CD4-positive, CD25-positive, alpha-beta regulatory T cell (primary cell): ENCODE data around the gene TBC1D22A. TPM values are rescaled to one million over a fixed set of nuclear protein-coding genes. Genes with fewer than 3 reads are reported as not detected.
A peak's percentile ranks its signal among the peaks of the same experiment; 100 is the strongest.

ENCODE experiments used
- ATAC-seq, 2 donors: fragments of 150-1000 bp; cut with Tn5 transposase; one replicate each; pipeline ENCODE4 v1.10.0; 2021; ENCODE audit warnings: low read depth in 2 of 2, moderate number of reproducible peaks in 2 of 2, moderate library complexity in 1 of 2
- DNase-seq, 3 donors: peaks; one replicate each; pipeline versions ENCODE4 v3.0.0 to v3.0.0-alpha.2; 2012 to 2022; ENCODE audit warnings: mixed read lengths in 1 of 3
- H3K27ac ChIP-seq: one replicate; pipeline ENCODE4 v1.7.0; 2013; ENCODE audit warnings: mild to moderate bottlenecking, low read length; ENCODE audit not compliant: insufficient read depth, poor library complexity, severe bottlenecking
- H3K27me3 ChIP-seq: one replicate; pipeline ENCODE4 v1.7.0; 2013; ENCODE audit warnings: low read length; ENCODE audit not compliant: control insufficient read depth, insufficient read depth
- H3K36me3 ChIP-seq: one replicate; pipeline ENCODE4 v1.7.0; 2013; ENCODE audit warnings: mild to moderate bottlenecking, low read length, moderate library complexity; ENCODE audit not compliant: control insufficient read depth, insufficient read depth
- H3K4me1 ChIP-seq: 2 replicates; pipeline ENCODE4 v1.7.0; 2013; ENCODE audit warnings: mild to moderate bottlenecking, low read length; ENCODE audit not compliant: insufficient read depth, control insufficient read depth, poor library complexity, severe bottlenecking
- H3K4me3 ChIP-seq: one replicate; pipeline ENCODE4 v1.7.0; 2013; ENCODE audit warnings: low read depth, mild to moderate bottlenecking, low read length, moderate library complexity
- H3K9me3 ChIP-seq, 2 experiments: 1 replicate in 1 of 2; 2 replicates in 1 of 2; pipeline ENCODE4 v1.7.0; 2013; ENCODE audit warnings: low read length in 2 of 2, mild to moderate bottlenecking in 1 of 2, moderate library complexity in 1 of 2; ENCODE audit not compliant: control insufficient read depth in 2 of 2
- H3K27ac Mint-ChIP-seq, 3 donors: one replicate each; pipeline ENCODE4 v1.8.0; 2020 to 2022; ENCODE audit warnings: mild to moderate bottlenecking in 3 of 3, mixed read lengths in 3 of 3, moderate library complexity in 2 of 3
- H3K27me3 Mint-ChIP-seq: one replicate; pipeline ENCODE4 v1.8.0; 2022; ENCODE audit warnings: mild to moderate bottlenecking, mixed read lengths
- H3K36me3 Mint-ChIP-seq: one replicate; pipeline ENCODE4 v1.8.0; 2020; ENCODE audit warnings: mixed read lengths
- H3K4me1 Mint-ChIP-seq, 4 donors: one replicate each; pipeline ENCODE4 v1.8.0; 2020 to 2022; ENCODE audit warnings: mixed read lengths in 4 of 4, mild to moderate bottlenecking in 1 of 4
- H3K4me3 Mint-ChIP-seq, 4 donors: one replicate each; pipeline ENCODE4 v1.8.0; 2020 to 2022; ENCODE audit warnings: mild to moderate bottlenecking in 4 of 4, mixed read lengths in 4 of 4, moderate library complexity in 3 of 4
- H3K9me3 Mint-ChIP-seq, 7 donors: one replicate each; pipeline ENCODE4 v1.8.0; 2020 to 2022; ENCODE audit warnings: mixed read lengths in 7 of 7, mild to moderate bottlenecking in 3 of 7, moderate library complexity in 2 of 7
- polyA plus RNA-seq, 4 donors: library from polyadenylated mRNA; unstranded; fragments of 300-500 nt; fragmentation: Illumina TruSeq; gene quantifications; one replicate each; pipeline ENCODE4 v1.2.3, GENCODE V29; 2021
- total RNA-seq: library from RNA; stranded (reverse); gene quantifications from one replicate; pipeline ENCODE4 v1.2.3, GENCODE V29; 2022

Gene TBC1D22A
- total and polyA plus RNA-seq, 5 donors from 2014 or later: 19.8 to 42.5 (median 24.3) TPM

DNA sequence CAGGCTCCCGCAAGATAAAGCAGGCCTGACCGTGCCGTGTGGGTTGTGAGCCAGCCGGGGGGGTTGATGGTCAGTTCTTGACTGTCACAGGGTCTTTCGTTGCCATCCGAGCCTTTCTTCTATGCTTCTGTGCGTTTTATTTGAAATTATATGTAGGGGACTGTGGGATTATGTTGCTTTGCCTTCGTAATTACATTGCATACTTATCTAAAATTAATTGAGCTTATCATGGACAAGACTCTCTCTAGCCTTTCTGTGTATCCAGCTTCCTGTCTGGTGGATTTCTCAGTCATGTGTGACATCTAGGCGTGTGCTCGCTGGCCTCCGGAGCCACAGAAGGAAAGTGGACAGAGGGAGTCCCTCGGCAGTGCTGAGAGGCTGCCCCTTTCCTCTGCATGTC lies 93.2 kb downstream of the TBC1D22A start:
- Histone ChIP-seq H3K27me3 (no peaks in the 10 kb centered on the region), H3K27ac (no peak overlapping the region), H3K9me3 (no peaks in the 10 kb centered on the region), H3K4me1 (peaks cover 2% of the 10 kb centered on the region), H3K4me3 (no peak overlapping the region), H3K36me3 (peaks cover 10% of the 10 kb centered on the region)
- Mint-ChIP-seq H3K4me3 (no peak overlapping the region), H3K4me1 (peaks cover 0 to 37% (median 18%) of the 10 kb centered on the region in 4 donors), H3K27me3 (no peaks in the 10 kb centered on the region), H3K9me3 (no peaks in the 10 kb centered on the region), H3K27ac (peak overlapping the region in 1 of 3 donors; percentile 1), H3K36me3 (peaks cover 34% of the 10 kb centered on the region)
- ATAC-seq (no peak), DNase-seq (no peak)

DNA sequence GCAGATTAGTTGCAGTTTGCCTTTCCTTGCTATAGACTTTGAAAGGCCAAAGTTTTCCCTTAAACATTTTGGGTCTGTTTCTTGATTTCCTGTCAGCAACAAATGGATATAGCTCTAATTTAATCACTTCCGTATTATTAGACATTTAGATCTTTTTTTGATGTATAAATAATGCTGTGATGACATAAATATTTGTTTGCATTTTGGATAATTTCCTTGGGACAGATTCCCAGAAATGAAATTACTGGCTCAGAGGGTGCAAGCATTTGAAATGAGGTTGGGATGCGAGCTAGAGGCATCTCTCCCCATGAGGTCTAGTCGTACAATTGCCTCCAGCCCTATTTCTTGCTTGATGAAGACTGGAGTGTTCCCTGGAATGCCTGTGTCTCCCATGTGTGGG lies 94.2 kb downstream of the TBC1D22A start:
- H3K27ac Mint-ChIP-seq: no peak overlapping the region

GRCh38 chr22:46857142-46857884 lies 94.9 kb downstream of the TBC1D22A start:
- no peaks in the 10 kb centered on the region for H3K27me3 Mint-ChIP-seq
- no peaks in the 10 kb centered on the region for H3K9me3 Mint-ChIP-seq
- H3K27ac ChIP-seq: no peak overlapping the region
- no peak overlapping the region for H3K4me3 Mint-ChIP-seq
- no peaks in the 10 kb centered on the region for H3K27me3 ChIP-seq
- ATAC-seq (no peak), DNase-seq (no peak)
- no peak overlapping the region for H3K27ac Mint-ChIP-seq
- H3K4me1 ChIP-seq: peaks cover 2% of the 10 kb centered on the region
- peaks cover 6% of the 10 kb centered on the region for H3K36me3 ChIP-seq
- peaks cover 0 to 31% (median 18%) of the 10 kb centered on the region in 4 donors for H3K4me1 Mint-ChIP-seq
- H3K36me3 Mint-ChIP-seq: peaks cover 31% of the 10 kb centered on the region
- no peak overlapping the region for H3K4me3 ChIP-seq
- H3K9me3 ChIP-seq: no peaks in the 10 kb centered on the region

More for the DNA sequence above, 94.2 kb downstream of the TBC1D22A start:
- Histone ChIP-seq H3K4me3 (no peak overlapping the region), H3K27me3 (no peaks in the 10 kb centered on the region), H3K9me3 (no peaks in the 10 kb centered on the region), H3K4me1 (peaks cover 2% of the 10 kb centered on the region), H3K36me3 (peaks cover 6% of the 10 kb centered on the region), H3K27ac (no peak overlapping the region)
- H3K27me3 Mint-ChIP-seq: no peaks in the 10 kb centered on the region
- H3K9me3 Mint-ChIP-seq: no peaks in the 10 kb centered on the region
- peaks cover 0 to 31% (median 16%) of the 10 kb centered on the region in 4 donors for H3K4me1 Mint-ChIP-seq
- H3K4me3 Mint-ChIP-seq: no peak overlapping the region
- H3K36me3 Mint-ChIP-seq: peaks cover 27% of the 10 kb centered on the region
- ATAC-seq (no peak), DNase-seq (no peak)

DNA sequence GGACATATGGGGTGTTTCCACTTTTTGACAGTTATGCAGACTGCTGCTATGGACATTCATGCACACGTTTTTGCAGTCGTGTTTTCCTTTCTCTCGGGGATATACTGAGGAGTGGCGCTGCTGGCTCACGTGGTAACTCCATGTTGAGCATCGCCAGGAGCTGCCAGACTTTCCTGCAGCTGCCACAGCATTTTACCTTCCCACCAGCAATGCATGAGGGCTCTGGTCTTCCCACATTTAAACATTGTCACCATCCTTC lies 95.4 kb downstream of the TBC1D22A start:
- Histone ChIP-seq H3K9me3 (no peaks in the 10 kb centered on the region), H3K4me1 (peaks cover 2% of the 10 kb centered on the region), H3K27ac (no peak overlapping the region), H3K27me3 (no peaks in the 10 kb centered on the region), H3K4me3 (no peak overlapping the region), H3K36me3 (peaks cover 6% of the 10 kb centered on the region)
- Mint-ChIP-seq H3K9me3 (no peaks in the 10 kb centered on the region), H3K36me3 (peaks cover 29% of the 10 kb centered on the region), H3K27me3 (no peaks in the 10 kb centered on the region), H3K4me3 (no peak overlapping the region), H3K4me1 (peaks cover 0 to 29% (median 19%) of the 10 kb centered on the region in 4 donors), H3K27ac (peak overlapping the region in 1 of 3 donors; percentile 24)
- DNase-seq (no peak), ATAC-seq (no peak)

DNA sequence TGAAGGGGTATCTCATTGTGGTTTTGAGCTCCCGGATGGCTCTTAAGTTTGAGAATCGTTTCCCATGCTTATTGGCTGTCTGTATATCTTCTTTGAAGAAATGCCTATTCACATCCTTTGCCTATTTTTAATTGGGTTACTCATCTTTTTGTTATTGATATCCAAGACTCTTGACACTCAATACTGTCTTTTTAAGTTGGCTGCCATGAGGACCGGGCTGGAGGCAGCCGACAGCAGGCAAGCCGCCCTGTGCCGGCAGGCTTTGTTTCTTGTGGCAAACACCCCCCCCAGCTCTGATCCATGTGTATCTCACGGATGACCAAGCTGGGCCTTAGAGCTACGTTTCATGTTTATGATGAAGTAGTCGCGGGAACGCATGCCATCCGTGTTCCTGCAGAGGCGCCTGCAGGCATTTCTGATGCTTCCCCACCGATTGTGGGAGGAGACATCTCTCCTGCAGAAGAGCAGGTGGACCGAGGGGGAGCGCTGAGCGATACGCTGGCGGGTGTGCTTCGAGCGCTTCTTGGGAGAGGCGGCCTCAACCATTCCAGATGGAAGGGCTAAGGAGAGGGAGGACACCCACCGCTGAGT lies 95.8 kb downstream of the TBC1D22A start:
- DNase-seq (no peak), ATAC-seq (no peak)
- H3K4me3 Mint-ChIP-seq: no peak overlapping the region
- H3K36me3 ChIP-seq: peaks cover 2% of the 10 kb centered on the region
- H3K9me3 Mint-ChIP-seq: no peaks in the 10 kb centered on the region
- H3K4me3 ChIP-seq: no peak overlapping the region
- no peak overlapping the region for H3K27ac Mint-ChIP-seq
- H3K9me3 ChIP-seq: no peaks in the 10 kb centered on the region
- H3K36me3 Mint-ChIP-seq: peaks cover 29% of the 10 kb centered on the region
- peaks cover 2% of the 10 kb centered on the region for H3K4me1 ChIP-seq
- H3K27me3 Mint-ChIP-seq: no peaks in the 10 kb centered on the region
- no peak overlapping the region for H3K27ac ChIP-seq
- peaks cover 0 to 30% (median 19%) of the 10 kb centered on the region in 4 donors for H3K4me1 Mint-ChIP-seq
- H3K27me3 ChIP-seq: no peaks in the 10 kb centered on the region

GRCh38 chr22:46860562-46860961 lies 98.1 kb downstream of the TBC1D22A start:
- Histone ChIP-seq H3K4me3 (no peak overlapping the region), H3K36me3 (no peaks in the 10 kb centered on the region), H3K4me1 (peaks cover 2% of the 10 kb centered on the region), H3K27me3 (no peaks in the 10 kb centered on the region), H3K27ac (no peak overlapping the region), H3K9me3 (no peaks in the 10 kb centered on the region)
- H3K9me3 Mint-ChIP-seq: no peaks in the 10 kb centered on the region
- peaks cover 32% of the 10 kb centered on the region for H3K36me3 Mint-ChIP-seq
- no peak overlapping the region for H3K4me3 Mint-ChIP-seq
- no peak for DNase-seq
- H3K27me3 Mint-ChIP-seq: no peaks in the 10 kb centered on the region
- H3K4me1 Mint-ChIP-seq: peaks cover under 1 to 20% (median 10%) of the 10 kb centered on the region in 4 donors
- H3K27ac Mint-ChIP-seq: no peak overlapping the region
- no peak for ATAC-seq

- Histone ChIP-seq H3K9me3 (no peaks in the 10 kb centered on the region), H3K4me3 (no peak overlapping the region), H3K36me3 (peaks cover 2% of the 10 kb centered on the region), H3K27me3 (no peaks in the 10 kb centered on the region), H3K4me1 (peaks cover 2% of the 10 kb centered on the region), H3K27ac (no peak overlapping the region)
- DNase-seq (no peak), ATAC-seq (no peak)
- Mint-ChIP-seq H3K4me3 (no peak overlapping the region), H3K4me1 (peaks cover 0 to 19% (median 12%) of the 10 kb centered on the region in 4 donors), H3K27me3 (no peaks in the 10 kb centered on the region), H3K36me3 (peaks cover 39% of the 10 kb centered on the region), H3K9me3 (no peaks in the 10 kb centered on the region), H3K27ac (peak overlapping the region in 2 of 3 donors; percentile 6 to 61)
Measured at GRCh38 chr22:46861468-46862367, 99.3 kb downstream of the TBC1D22A start.
